ENCODE results near the gene SOX10.
"Not testable (repeated sequence)": the region's sequence is repeated elsewhere in the genome, so short reads cannot be mapped to it uniquely, and the experiment has no call there.

The SOX10 gene

DNA sequence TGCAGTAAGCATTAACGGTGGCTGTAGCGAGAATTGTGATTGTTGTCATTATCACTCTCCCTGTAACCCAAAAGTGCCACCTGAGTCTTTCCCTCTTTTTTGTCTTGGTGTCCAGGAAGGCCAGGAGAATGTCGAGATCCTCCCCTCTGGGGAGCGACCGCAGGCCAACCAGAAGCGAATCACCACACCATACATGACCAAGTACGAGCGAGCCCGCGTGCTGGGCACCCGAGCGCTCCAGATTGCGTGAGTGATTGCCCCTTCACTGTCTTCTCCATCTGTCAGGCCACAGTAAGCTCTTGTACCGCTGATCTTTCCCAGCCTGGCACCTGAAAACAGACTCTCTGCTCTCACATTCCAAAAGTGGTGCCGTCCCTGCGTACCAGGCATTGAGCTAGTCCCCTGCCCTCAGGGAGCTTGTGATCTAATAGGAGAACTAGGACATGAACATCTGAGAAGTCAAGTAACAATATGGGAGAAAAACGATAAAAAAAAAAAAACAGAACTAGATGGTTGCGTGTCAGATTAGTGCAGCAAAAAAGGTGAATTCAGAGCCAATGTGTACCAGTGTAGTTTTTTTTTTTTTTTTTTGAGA, 25.0 kb downstream of the SOX10 start:
- DNase-seq = no peak

- DNase-seq = no peak
These were observed 27.1 kb downstream of the SOX10 start for GRCh38 chr22:37957232-37957631.

GRCh38 chr22:37955825-37956397, 28.4 kb downstream of the SOX10 start:
- not testable (repeated sequence) for DNase-seq

DNA sequence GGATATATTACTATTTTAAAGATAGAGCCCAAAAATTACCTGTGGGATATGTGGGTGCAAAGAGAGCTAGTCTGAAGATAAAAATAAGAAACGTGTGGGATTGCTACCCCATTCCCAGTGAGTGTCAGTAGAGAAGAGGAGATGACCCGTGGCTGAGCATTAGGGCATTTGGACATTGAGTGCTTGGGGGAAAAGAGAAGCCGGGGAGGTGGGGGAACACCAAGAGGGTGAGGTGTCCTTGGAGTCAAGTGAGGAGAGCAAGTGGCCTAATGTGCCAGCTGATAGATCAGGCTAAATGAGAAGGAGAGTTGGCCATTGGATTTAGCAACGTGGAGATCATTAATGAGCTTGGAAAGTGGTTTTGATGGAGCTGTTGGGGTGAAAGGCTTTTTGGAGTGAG, 29.7 kb downstream of the SOX10 start:
- DNase-seq = no peak

DNA sequence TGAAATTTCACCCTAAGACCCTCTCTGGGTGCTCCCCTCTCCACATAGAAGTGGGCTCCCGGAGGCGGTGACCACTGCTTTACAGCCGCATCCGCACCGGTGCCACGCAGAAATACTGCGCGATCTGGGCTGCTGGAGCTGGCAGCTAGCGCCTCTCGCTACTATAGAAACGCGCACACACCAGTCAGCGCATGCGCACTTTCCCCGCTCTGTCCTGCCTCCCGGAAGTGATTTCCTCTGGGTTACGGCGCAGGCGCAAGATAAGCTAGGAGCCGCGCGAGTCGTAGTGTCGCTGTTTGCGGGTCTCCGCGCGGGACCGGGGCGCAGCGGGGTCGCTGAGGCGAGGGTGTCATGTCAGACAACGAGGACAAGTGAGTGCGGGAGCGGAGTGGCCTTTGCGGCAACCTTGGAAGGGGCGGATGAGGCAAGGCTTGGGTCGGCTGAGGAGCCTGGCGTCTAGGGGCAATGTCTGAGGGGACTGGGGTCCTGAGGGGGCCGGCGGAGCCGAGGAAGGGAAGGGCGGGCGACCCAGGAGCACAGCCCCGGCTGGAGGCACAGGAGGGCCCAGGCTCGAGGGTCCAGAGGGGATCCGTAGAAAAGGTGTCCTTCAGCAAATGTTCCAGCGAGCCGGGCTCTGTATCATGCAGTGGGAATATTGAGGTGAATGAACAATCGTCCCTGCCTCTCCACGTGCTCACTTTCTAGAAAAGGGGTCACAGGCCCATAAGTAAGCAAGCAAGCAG, 30.7 kb downstream of the SOX10 start, which contains the start of the genes C22orf23 and POLR2F:
Gene C22orf23 (minus strand): TSS at position 165 of the 743 bp plus-strand sequence. CDS start 452 bp downstream, outside the sequence.
Gene POLR2F (plus strand): TSS at position 263 of the 743 bp plus-strand sequence. CDS start 89 bp downstream, at position 352.
- peak; percentile 98 for DNase-seq

- no peak for DNase-seq
These were observed 31.3 kb downstream of the SOX10 start for GRCh38 chr22:37953062-37953436.

DNA sequence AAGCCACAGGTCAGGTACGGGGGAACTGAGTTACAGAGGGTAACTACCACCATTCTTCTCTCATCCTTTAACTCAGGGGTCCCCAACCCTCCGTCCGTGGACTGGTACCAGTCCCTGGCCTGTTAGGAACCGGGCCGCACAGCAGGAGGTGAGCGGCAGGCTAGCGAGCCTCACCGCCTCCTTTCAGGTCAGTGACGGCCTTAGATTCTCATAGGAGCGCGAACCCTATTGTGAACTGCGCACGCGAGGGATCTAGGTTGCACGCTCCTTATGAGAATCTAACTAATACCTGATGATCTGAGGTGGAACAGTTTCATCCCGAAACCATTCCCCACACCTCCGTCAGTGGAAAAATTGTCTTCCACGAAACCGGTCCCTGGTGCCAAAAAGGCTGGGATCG, 31.7 kb downstream of the SOX10 start:
- DNase-seq = not testable (repeated sequence)

DNA sequence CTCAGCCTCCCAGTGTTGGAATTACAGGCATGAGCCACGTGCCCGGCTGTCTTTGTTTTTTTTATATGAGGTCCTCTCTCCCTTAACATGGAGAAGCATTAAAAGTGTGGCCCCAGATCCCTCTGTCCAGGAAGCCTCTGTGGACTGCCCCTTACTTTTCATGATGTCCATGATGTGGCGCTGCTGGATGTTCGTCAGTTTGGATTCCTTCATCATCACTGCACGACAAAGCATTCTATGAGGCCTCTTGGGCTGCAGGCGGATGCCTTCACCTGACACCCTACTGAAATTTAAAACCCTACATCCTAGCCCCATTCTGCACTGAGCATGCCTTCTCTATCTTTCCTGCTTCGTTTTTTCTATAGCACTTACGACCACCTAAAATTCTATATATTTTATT, 33.0 kb downstream of the SOX10 start:
- DNase-seq = peak; percentile 26

GRCh38 chr22:37947142-37947795, 37.1 kb downstream of the SOX10 start:
- not testable (repeated sequence) for DNase-seq

DNA sequence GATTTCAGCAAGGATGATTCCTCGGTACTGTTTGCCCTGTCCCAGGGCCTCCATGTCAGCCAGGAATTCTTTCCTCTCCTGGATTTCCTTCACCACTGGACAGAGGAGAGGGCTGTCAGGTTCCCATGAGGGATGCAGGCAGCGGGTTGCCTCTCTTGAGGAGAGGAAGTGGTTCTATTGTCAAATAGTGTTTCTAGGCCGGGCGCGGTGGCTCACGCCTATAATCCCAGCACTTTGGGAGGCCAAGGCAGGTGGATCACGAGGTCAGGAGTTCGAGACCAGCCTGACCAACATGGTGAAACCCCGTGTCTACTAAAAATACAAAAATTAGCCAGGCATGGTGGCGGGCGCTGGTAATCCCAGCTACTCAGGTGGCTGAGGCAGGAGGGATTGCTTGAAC, 39.9 kb downstream of the SOX10 start:
- not testable (repeated sequence) for DNase-seq

GRCh38 chr22:37943825-37944198, 40.5 kb downstream of the SOX10 start:
- no peak for DNase-seq

DNA sequence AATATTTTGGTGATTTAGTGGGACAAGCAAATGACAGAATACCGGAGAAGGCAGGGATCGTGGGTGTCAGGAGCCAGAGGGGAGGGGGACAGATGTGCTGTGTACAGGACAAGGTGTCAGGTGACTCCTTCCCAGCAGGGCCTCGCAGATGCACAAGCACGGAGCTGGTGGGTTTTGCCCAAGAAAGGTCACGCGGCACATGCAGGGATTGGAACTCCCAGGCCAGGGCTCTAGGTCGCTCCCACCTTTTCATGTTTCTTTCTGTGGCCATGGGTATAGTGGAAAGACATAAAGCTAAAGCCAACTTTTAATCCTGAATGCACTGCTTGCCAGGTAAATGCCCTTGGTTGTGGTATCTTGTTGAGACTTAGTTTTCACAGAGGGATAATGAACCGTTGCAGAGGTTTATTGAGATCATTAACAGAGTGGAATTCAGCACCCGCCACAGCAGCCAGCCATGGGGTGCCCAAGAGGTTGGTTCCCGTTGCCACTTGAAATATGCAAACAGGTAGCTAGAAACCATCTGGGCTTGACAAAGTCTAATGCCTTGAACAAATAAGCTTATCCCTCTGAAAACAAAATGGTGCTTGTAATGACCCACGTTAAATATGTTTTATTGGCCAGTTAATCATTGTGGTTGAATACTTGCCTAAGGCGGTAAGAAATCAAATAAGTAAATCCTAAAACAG, 41.1 kb downstream of the SOX10 start:
- no peak for DNase-seq

DNA sequence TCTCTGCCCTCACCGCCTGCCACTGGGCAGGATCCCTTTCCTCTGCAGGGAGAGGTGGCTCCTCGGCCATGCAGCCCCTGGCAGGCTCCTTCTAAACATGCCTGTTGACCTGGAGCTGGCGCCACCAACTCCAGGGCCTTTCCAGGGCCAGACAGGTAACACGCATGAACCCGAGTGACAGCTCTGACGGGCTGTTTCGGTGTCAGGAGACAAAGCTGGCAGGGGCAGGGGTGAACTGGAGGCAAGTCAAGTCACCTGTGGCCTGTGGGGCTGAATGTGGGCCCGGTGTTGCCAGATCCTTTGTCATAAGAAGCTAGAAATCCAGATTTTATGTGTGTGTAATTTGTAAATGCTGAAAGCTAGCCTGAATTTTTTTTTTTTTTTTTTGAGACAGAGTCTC, 42.2 kb downstream of the SOX10 start:
- DNase-seq = no peak

- DNase-seq = no peak
These were observed 43.5 kb downstream of the SOX10 start for GRCh38 chr22:37940698-37941376.

DNA sequence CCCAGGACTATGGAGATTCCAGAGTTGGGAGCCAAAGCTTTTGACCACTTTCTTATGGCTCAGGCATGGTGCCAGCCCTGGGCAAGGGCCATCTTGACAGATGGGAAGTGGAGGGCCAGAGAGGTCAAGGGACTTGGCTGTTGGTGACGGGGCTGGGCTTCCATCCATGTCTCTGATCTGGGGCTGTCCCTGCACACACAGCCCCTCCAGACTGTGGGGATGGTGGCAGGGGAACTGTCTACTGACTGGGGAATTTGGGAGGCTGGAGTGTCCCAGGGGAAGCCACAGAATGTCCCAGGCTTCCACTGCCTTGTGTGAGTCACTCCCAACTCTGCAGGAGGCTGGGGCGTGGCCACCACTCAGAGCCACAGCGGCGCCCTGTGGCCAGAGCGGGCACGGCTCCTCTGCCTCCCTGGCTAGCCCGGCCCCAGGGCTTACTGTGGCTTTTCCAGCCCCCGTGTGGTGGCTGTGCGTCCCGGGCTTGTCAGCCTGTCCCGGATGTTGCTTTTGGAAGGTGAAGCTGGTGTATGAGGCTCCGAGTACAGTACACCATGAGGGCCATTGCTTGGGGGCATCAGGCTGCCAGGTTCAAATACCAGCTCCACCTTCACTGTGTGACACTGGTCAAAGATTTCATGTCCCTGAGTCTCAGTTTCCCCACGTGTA, 50.5 kb downstream of the SOX10 start:
- DNase-seq = peak; percentile 92

- no peak for DNase-seq
These were observed 51.4 kb downstream of the SOX10 start for GRCh38 chr22:37932821-37933578.

DNA sequence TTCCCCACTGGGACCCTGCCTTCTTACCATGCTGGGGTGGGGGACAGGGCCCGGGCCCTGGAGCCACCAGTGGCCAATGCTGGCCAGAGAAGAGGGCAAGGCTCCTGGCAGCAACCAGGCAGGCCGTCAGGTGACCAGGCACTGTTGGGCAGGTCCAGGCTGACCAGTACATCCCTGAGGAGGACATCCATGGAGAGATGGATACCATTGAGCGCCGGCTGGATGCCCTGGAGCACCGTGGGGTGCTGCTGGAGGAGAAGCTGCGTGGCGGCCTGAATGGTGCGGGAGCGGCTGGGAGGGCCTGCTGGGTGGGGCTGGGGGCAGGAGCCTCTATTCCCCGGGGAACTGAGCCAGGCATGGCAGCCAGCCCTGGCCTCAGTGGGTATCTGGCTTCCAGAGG, 52.0 kb downstream of the SOX10 start:
- no peak for DNase-seq

- DNase-seq = no peak
These were observed 52.4 kb downstream of the SOX10 start for GRCh38 chr22:37931893-37932389.

GRCh38 chr22:37930952-37931440, 53.4 kb downstream of the SOX10 start:
- DNase-seq = no peak

DNA sequence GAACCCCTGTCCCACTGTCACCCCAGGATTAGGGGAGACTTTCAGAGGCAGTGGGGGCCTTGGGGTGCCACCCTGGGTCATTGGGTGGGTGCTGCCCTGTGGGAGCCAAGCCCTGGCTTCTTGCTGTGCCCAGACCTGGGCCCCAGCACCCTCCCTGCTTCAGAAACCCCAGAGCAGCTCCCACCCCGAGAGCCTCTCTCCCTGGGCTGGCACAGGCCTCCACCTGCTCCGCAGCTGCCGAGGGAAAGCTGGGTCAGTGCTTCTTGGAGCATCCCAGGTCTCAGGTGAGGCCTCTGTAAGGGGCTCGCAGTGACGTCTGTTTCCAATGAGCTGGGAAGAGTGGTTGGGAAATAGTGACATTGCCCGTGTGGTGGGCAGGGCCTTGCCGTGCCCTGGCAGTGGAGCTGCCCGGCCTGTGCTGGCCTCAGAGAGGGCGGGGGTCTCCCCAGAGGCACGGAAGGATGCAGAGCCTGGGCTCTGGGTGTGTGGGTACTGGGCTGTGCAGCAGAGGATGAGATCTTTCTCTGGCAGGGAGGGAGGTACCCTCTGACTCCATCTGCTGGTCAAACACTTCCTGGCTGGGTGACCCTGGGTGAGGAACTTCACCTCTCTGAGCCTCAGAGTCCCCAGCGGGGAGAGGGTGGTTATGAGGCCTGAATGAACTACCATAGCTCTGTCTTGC, 53.9 kb downstream of the SOX10 start:
- peak; percentile 19 for DNase-seq

Measured in RPMI8226 (cell line).